HS-27A (cell line): ENCODE results near the gene ZC3H4.
A peak's percentile ranks its signal among the peaks of the same experiment; 100 is the strongest.

Experiments used
- DNase-seq: peaks from one replicate; pipeline ENCODE4 v3.0.0-alpha.2; 2012; ENCODE audit warnings: low read depth, missing footprints

The ZC3H4 gene

DNA sequence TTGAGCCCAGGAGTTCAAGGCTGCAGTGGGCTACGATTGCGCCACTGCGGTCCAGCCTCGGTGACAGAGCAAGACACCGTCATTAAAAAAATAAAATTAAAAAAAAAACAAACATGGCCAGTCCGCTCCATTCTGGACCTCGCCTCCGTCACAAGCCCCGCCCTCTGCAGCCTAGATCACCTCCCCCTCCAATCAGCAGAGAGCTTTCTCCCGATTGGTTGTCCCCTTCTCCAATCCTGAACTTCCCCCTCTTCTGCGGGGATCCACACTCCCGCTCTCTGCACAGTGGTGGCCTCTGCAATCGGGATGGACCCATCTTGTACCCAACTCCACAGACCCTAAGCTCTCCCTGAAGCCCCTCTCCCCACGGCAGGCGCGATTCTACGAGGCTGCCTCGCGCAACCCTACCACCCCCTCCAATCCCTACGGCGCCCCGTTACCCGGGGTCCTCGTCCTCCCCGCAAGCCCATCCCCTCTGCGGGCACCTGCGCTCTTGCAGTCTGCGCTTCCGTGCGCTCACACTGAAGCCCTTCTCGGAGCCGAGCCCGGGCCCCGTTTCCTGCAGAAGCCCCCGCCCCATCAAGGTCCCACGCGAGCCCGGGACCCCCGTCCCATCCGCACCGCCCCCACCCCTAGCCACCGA is 65.7 kb downstream of the ZC3H4 start:
- peak; percentile 53 for DNase-seq

DNA sequence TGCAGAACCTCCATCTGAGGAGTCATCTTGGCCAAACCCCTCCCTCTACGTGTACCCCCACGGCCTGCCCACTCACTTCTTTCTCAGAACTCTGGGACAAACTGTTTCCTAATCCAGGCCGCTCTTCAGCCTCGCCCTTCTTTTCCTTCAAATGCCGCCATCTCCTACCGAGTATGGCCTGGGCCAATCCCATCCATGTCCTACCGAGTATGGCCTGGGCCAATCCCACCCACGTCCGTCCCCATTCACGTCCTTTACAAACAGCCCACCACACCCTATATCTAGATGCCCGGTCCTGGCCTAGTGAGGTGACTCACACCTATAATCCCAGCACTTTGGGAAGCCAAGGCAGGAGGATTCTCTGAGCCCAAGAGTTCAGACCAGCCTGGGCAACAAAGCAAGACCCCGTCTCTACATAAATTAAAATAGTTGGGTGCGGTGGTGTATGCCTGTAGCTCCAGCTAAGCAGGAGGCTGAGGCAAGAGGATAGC is 66.3 kb downstream of the ZC3H4 start:
- no peak for DNase-seq

DNA sequence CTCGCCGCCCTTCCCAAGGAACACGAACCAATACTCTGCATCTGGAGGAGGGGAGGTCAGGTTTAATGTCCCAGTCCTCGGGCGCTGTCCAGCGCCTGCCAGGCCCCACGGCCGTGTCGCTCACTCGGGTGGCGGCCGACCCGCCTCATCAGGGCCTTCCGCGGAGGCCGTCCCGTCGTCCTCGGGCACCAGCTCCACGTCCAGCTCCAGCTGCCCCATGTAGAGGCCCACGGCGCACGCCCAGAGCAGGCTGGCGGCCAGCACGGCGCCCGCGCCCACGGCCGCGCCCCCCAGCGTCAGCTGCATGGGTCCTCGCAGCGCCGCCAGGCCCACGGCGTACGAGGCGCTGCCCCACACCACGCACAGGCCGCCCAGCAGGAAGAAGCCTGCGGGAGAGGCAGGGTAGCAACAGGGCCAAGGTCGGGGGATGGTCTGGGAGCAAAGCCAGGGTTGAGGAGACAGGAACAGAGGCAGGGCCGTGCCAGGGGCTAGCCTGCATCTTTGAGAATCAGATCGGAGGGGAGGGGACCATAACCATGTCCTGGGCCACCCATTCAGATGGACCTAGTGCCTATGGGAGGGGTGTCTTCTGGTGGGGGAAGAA is 67.6 kb downstream of the ZC3H4 start:
- no peak for DNase-seq

DNA sequence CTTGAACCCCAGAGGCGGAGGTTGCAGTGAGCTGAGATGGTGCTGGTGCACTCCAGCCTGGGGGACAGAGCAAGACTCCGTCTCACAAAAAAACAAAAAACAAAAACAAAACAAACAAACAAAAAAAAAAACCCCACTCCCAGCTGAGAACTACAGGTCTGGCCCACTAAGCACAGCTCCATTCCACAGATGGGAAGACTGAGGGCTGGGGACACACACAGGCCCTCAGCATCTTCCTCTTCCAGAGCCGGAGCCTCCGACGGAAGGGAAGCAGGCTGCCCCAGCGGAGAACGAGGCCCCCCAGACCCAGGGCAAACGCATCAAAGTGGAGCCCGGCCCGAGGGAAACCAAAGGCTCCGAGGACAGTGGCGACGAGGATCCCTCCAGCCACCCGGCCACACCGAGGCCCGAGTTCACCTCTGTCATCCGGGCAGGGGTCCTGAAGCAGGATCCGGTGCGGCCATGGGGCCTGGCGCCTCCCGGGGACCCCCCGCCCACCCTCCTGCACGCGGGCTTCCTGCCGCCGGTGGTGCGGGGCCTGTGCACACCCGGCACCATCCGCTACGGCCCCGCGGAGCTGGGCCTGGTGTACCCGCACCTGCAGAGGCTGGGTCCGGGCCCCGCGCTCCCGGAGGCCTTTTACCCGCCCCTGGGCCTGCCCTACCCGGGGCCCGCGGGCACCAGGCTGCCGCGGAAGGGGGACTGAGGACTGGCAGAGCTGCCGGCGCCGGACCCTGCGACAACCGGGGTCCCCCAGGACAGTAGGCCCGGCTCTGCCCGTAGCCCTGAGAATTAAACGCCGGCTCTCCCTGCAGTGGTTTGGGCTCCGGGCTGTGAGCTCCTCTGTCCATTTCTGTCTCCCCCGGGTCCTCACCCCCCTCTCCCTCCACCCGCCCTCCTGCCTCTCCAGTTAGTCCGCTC is 68.4 kb downstream of the ZC3H4 start:
- no peak for DNase-seq

DNA sequence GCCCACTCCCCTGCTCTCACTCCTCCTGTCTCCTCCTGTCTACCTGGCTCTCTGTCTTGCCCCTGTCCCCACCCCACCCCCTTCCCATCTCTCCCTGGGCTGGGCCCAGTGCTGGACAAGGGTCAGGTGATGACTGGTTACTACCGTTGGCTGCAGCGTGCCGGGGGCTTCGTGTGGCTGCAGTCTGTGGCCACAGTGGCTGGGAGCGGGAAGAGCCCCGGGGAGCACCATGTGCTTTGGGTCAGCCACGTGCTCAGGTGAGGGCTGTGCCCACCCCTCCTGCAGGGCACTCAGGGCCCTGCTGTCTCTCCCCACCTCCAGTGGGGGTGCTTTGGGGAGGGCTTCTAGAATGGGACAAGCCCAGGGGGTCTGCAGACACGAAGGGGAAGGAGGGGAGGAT is 72.7 kb downstream of the ZC3H4 start:
- no peak for DNase-seq

DNA sequence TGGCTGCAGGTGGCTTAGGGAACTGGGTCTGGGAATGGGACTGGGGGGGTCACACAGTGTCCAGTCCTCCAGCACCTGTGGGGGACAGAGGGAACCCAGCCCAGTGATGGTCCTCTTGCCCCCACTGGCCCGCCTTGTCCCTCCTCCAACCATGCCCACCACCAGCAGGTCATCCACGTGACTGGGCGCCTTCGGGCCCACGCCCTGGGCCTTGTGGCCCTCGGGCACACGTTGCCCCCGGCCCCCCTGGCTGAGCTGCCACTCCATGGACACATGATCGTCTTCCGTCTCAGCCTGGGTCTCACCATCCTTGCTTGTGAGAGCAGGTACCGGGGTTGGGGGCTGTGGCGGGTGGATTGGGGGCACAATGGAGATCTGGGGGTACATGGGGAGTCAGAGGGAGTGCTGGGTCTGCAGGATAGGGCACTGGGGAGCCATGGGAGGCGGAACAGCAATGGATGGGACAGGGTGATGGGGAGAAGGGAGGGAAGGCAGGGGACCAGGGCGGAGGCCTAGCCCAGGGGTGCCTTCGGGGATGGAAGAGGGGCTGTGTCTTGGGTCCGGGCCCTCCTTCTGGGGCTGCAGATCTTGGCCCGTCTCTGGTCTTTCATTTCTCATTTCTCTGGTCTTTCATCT is 74.2 kb downstream of the ZC3H4 start:
- DNase-seq = no peak

DNA sequence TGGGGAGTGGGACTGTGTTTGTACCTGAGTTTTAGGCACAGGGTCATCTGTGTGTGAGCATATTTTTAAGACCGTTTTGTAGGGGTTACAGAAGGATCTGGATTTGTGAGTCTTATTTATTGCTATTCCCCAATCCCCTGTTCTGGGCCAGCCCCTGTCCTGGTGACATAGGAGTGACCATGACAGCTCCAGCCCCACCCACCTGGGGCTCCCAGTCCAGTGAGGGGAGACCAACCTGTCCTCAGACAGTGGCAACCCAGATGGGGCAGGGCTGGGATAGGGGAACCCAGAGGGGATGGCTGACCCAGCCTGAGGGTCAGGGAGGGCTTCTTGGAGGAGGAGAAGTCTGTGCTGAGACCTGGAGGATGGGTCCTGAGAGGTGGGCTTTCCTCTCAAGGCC is 75.8 kb downstream of the ZC3H4 start:
- DNase-seq = no peak

DNA sequence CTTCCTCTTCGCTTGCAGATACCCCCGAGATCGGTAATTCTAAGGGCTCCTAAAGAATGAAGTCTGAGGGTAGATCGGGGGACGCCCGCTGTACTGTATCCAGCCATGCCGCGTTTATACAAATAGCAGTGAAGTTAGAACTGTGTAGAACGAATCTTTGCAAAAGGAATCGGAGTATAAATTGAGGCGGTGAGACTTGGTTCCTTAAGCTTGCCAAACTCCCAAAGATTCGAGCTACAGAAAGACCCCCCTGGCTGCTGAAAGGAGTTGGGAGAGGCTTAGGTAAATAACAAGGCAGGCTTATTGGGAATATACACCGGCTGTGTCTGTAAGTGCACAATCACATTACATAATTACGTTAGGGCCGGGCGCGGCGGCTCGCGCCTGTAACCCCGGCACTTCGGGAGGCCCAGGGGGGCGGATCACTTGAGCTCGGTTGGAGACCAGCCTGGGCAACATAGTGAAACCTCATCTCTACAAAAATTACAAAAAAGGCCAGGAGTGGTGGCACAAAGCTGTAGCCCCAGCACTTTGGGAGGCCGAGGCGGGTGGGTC is 77.4 kb downstream of the ZC3H4 start:
- no peak for DNase-seq

DNA sequence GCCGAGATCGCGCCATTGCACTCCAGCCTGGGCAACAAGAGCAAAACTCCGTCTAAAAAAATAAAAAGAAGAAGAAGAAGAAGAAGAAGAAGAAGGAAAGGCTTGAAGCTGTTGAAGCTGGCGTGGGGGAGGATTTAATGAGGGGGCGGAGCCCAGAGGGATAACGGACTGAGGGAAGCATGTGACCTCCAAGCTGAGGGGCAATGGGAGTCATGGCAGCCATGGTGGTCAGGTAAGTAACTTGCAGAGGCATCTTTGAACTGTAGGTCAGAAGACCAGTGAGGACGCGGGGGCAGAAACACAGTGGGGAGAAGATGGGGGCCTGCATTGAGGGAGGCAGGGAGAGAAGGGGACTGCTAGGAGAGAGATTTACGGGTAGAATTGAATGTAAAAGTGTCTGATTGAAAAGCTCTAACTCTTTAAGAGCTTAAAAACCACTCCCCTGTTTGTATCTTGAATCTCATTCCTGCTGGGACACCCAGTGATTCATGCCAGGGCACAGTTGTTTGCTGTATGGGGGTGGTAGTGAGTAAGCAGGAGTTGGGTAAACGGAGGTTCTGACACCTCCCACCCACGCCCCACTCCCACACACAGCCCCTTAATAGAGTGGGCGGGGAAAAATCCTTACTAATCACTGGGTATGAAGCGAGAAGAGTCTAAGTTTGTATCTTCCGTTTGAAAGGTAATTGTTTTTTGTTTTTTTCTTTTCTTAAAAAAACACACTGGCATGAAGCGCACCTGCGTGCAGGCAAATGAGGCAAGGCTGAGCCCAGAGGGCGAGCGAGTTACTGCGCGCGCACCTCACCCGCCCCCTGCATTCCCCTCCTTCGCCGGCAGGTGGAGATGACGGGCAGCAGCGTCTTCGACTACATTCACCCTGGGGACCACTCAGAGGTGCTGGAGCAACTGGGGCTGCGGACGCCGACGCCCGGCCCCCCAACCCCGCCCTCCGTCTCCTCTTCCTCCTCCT is 78.2 kb downstream of the ZC3H4 start:
- peak; percentile 72 for DNase-seq

DNA sequence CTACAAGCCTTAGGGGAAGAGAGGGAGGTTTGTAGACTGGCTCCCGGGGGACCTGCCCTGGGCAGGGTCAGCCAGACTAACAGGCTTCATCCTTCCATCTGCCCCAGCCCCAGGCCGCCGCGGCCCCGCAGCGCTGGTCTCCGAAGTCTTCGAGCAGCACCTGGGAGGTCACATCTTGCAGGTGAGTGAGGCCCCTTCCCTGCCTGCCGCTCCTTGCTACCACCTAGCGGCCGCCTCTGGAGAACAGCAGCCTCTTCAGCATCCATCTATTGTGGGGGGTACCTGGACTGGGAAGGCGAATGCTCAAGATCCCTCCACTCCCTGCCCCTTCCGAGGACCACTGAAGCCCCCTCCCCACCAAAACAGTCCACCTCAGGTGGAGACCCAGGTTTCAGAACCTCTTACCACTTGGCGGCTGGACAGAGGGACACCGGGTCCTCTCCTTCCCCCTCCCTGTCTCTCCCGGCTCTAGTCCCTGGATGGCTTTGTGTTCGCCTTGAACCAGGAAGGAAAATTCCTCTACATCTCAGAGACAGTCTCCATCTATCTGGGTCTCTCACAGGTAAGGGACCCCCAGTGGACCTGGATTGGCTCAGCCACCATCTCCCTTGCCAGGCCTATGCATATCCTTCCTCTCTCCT is 81.3 kb downstream of the ZC3H4 start:
- no peak for DNase-seq

DNA sequence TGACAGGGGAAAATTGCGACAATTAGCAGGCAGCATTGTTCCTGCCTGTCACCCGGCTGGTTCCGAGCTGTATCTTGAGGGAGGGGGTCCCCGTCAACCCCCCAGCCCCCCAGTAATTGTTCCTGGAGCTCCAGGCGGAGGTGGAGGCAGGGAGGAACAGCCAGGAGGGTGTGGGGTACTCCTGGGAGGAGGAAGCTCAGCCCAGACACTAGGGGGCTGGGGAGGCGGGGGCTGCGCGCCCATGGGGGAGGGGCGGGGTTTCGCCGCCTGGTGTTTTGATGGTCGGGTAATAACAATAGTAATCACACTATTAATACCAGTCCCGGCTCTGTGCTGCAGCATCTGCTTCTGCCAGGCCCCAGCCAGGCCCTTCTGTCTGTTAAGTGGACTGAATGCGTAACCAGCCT is 85.4 kb downstream of the ZC3H4 start:
- DNase-seq = no peak

DNA sequence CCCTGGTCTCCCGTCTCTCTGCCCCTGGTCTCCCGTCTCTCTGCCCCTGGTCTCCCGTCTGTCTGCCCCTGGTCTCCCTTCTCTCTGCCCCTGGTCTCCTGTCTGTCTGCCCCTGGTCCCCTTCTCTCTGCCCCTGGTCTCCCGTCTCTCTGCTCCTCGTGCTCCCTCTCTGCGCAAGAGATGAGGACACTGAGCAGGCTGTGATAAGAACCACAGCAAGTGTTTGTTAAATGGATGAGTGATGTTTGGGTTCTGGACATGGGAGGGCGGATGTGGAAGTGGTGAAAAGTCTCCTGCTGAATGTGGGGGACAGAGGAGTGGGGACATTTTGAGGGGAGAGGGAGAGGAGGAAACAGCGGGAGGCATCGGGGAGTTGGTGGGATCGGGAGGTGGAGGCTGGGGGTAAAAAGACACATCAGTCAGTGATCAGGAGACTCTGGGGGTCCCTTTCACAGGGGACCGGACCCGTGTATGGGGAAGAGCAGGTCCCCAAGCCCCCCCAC is 85.9 kb downstream of the ZC3H4 start:
- DNase-seq = no peak

DNA sequence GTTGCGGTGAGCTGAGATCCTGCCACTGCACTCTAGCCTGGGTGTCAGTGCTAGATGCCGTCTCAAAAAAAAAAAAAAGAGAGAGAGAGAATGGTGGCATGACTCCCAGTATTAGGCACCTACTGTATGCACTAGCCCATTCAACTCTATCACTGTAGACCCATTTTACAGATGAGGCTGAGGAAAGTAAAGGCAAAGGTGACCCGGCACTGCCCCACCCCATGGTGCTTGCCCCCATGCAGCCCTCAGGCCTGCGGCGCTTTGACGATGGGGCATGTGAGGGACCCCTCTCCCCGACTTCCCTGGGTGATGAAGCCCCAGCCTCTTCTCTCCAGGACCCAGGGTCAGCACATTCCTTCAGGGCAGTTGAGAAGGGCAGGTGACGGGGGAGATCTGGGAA is 86.7 kb downstream of the ZC3H4 start:
- no peak for DNase-seq

DNA sequence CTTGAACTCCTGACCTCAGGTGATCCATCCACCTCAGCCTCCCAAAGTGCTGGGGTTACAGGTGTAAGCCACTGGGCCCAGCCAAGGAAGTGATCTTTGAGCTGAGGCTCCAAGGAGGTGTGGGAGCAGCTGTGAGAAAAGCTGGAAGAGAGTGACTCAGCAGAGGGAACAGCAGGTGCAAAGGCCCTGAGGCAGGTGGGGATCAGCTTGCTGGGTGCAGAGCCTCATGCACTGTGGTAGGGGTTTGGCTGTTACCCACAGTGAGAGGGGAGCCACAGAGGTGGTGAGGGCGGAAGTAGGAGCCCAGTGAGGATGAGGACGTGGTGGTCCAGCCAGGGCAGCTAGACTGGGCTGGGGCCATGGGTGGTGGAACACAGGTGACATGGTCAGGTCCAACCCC is 87.4 kb downstream of the ZC3H4 start:
- no peak for DNase-seq

DNA sequence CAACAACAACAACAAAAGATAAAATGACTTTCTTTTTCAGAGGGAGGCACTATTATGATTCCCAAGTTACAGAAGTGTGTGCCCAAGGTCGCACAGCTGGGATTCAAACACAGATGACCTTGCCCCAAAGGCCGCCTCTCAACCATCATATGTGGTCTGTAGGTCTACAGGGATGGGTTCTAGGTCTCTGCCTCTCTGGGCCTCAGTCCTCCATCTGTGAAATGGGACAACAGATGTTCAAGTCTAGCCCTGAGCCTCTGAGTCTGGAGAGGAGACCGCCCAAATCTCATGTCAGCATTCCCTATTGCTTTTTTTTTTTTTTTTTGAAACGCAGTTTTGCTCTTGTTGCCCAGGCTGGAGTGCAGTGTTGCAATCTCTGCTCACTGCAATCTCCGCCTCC is 89.1 kb downstream of the ZC3H4 start:
- DNase-seq = no peak

DNA sequence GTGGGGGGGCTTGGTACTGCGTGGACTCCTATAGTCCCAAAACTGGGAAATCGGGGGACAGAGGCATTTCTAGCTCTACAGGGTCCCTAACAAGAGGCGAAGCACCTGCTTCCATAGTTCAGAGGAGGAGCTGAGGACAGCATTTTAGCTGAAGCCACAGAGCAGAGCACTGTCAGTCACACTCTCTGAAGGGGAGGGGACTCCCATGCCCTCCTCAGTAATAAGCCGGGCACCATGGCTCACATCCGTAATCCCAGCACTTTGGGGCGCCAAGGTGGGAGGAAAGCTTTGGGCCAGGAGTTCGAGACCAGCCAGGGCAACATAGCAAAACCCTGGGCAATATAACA is 90.2 kb downstream of the ZC3H4 start:
- DNase-seq = no peak

DNA sequence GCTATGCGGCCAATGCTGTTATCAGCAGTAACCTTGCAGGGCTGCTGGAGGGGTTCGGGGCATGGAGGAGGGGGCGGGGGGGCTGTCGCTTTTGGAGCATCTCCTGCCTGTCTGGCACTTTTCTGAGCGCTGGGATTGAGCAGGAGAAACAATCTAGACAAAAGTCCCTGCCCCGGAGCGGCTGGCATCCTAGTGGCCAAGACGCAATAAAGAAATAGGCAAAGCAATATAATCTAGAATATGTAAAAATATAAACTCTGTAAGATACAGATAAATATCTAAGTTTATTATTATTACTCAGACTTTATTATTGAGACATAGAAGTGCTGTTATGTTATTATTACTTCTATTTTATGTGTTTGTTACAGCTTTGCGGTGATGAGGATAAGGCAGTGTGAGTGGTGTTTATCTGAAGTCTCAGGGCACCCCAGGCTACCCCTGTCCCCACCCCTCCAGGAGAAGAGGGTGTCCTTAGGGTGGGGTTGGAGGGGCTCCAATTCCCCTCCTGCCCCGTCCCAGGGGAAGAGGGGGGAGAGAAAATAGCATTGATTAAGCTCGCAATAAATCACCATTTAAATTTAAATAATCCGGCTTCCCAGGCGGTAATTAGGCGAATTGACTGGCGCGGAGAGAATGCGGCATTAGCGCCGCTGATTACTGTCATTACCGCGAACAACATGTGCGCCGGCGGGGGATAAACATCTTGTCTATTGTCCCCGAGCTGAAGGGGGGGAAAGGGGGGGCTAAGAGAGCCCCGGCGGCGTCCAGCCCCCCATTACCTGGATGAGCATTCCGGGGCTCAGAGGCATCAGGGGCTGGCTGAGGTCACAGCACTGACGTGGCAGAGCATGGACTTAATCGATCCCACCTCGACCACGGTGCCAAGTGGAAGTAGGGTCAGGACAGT is 90.8 kb downstream of the ZC3H4 start:
- DNase-seq = no peak

DNA sequence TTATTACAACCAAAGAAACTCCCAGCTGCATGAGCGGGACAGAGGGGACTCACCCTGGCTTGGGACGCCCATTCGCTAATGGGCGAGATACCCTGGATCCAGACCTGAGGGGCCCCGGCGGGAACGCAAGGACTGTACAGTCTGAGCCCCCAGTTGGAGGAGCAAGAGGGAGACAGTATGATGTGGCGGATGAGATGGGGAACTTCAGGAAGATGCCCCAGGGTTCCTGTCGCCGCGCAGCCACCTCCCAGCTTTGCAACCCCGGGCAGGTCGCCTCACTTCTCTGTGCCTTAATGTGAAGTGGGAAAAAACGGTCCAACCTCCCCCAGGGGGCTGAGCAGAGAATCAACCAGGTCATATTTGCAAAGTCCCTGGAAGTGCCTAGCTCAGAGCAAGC is 91.4 kb downstream of the ZC3H4 start:
- DNase-seq = no peak

DNA sequence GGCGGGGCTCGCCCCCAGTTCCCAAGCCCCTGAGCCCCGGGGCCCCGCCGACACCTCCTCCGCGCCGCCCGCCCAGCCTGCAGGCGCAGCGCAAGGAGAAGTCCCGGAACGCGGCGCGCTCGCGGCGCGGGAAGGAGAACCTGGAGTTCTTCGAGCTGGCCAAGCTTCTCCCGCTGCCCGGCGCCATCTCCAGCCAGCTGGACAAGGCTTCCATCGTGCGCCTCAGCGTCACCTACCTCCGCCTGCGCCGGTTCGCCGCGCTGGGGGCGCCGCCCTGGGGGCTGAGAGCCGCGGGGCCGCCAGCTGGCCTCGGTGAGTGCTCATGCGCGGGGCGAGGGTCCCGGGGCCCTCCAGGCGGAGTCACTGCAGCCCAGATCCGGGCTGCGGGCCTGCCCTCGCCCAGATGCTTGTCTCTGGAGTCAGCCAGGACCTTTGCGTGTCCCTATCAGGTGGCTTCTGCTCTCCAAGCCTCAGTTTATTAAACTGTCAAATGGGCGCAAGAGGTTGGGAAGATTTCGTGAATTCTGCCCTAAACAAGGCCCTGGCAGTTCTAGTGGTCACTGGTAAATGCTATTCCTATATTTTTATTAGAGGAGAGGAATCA is 91.9 kb downstream of the ZC3H4 start:
- DNase-seq = no peak
